Measurements from ENCODE around the gene ARL6IP4. TPM values are rescaled to one million over a fixed set of nuclear protein-coding genes. Genes with fewer than 3 reads are reported as not detected.

ARL6IP4 gene
- total and polyA plus RNA-seq, 2 donors (not counting 1 experiment from before 2014, with no cell fraction given) = 145 to 149 TPM

GRCh38 chr12:122997343-122998250 lies 17.1 kb downstream of the ARL6IP4 start:
- H3K9me3 ChIP-seq (ENCODE audit: control insufficient read depth, insufficient read depth, low read depth, low read length) = no peaks in the 10 kb centered on the region
- no peak overlapping the region for H2AFZ ChIP-seq (ENCODE audit: low read length)
- no peak overlapping the region for H3K4me2 ChIP-seq (ENCODE audit: extremely low read depth, insufficient read depth, low read length)
- no peaks in the 10 kb centered on the region for H3K79me2 ChIP-seq (ENCODE audit: control insufficient read depth, insufficient read depth, low read length)
- no peak overlapping the region for H3K27ac ChIP-seq (ENCODE audit: insufficient read depth, low read length)
- no peaks in the 10 kb centered on the region for H4K20me1 ChIP-seq (ENCODE audit: control insufficient read depth, extremely low read depth, insufficient read depth, low read length)
- H3K36me3 ChIP-seq (ENCODE audit: control insufficient read depth, insufficient read depth, low read length) = peaks cover 4% of the 10 kb centered on the region
- DNase-seq (ENCODE audit: low read depth in 2 of 2) = no peak
- H3K4me3 ChIP-seq (replicated peaks in 1 of 4; ENCODE audit: control extremely low read depth in 1 of 4, insufficient read depth in 1 of 4, low read depth in 3 of 4, low read length in 4 of 4) = no peak overlapping the region
- no peak overlapping the region for H3K9ac ChIP-seq (ENCODE audit: insufficient read depth, low read length)
- H3K4me1 ChIP-seq (ENCODE audit: control insufficient read depth, extremely low read depth, insufficient read depth, low read length) = no peaks in the 10 kb centered on the region
- TF ChIP-seq EZH2 (IDR thresholded peaks at IDR 0.05; ENCODE audit: low read length, missing control alignments) = no peak
- TF ChIP-seq CTCF (conservative IDR thresholded peaks at IDR 0.05 in 1 of 2, IDR thresholded peaks at IDR 0.05 in 1 of 2; ENCODE audit: low read depth in 1 of 2, low read length in 2 of 2) = no peak
- no peaks in the 10 kb centered on the region for H3K27me3 ChIP-seq (ENCODE audit: control insufficient read depth, insufficient read depth, low read length)

- no peaks in the 10 kb centered on the region for H3K9me3 ChIP-seq (ENCODE audit: control insufficient read depth, insufficient read depth, low read depth, low read length)
- peaks cover 4% of the 10 kb centered on the region for H3K36me3 ChIP-seq (ENCODE audit: control insufficient read depth, insufficient read depth, low read length)
- no peaks in the 10 kb centered on the region for H3K79me2 ChIP-seq (ENCODE audit: control insufficient read depth, insufficient read depth, low read length)
- H3K4me2 ChIP-seq (ENCODE audit: extremely low read depth, insufficient read depth, low read length) = no peak overlapping the region
- H3K27me3 ChIP-seq (ENCODE audit: control insufficient read depth, insufficient read depth, low read length) = no peaks in the 10 kb centered on the region
- no peaks in the 10 kb centered on the region for H3K4me1 ChIP-seq (ENCODE audit: control insufficient read depth, extremely low read depth, insufficient read depth, low read length)
- H3K9ac ChIP-seq (ENCODE audit: insufficient read depth, low read length) = no peak overlapping the region
- no peaks in the 10 kb centered on the region for H4K20me1 ChIP-seq (ENCODE audit: control insufficient read depth, extremely low read depth, insufficient read depth, low read length)
- no peak overlapping the region for H2AFZ ChIP-seq (ENCODE audit: low read length)
- no peak overlapping the region for H3K4me3 ChIP-seq (replicated peaks in 1 of 4; ENCODE audit: control extremely low read depth in 1 of 4, insufficient read depth in 1 of 4, low read depth in 3 of 4, low read length in 4 of 4)
- DNase-seq (ENCODE audit: low read depth in 2 of 2) = no peak
- TF ChIP-seq EZH2 (IDR thresholded peaks at IDR 0.05; ENCODE audit: low read length, missing control alignments) (no peak), CTCF (conservative IDR thresholded peaks at IDR 0.05 in 1 of 2, IDR thresholded peaks at IDR 0.05 in 1 of 2; ENCODE audit: low read depth in 1 of 2, low read length in 2 of 2) (no peak)
- no peak overlapping the region for H3K27ac ChIP-seq (ENCODE audit: insufficient read depth, low read length)
These were observed 17.8 kb downstream of the ARL6IP4 start for GRCh38 chr12:122998316-122998715.

GRCh38 chr12:122999196-122999946 lies 18.9 kb downstream of the ARL6IP4 start:
- H2AFZ ChIP-seq (ENCODE audit: low read length) = no peak overlapping the region
- no peaks in the 10 kb centered on the region for H3K79me2 ChIP-seq (ENCODE audit: control insufficient read depth, insufficient read depth, low read length)
- H3K27me3 ChIP-seq (ENCODE audit: control insufficient read depth, insufficient read depth, low read length) = no peaks in the 10 kb centered on the region
- no peaks in the 10 kb centered on the region for H3K4me1 ChIP-seq (ENCODE audit: control insufficient read depth, extremely low read depth, insufficient read depth, low read length)
- TF ChIP-seq EZH2 (IDR thresholded peaks at IDR 0.05; ENCODE audit: low read length, missing control alignments) (no peak), CTCF (conservative IDR thresholded peaks at IDR 0.05 in 1 of 2, IDR thresholded peaks at IDR 0.05 in 1 of 2; ENCODE audit: low read depth in 1 of 2, low read length in 2 of 2) (no peak)
- H3K9ac ChIP-seq (ENCODE audit: insufficient read depth, low read length) = no peak overlapping the region
- H4K20me1 ChIP-seq (ENCODE audit: control insufficient read depth, extremely low read depth, insufficient read depth, low read length) = no peaks in the 10 kb centered on the region
- H3K36me3 ChIP-seq (ENCODE audit: control insufficient read depth, insufficient read depth, low read length) = peaks cover 4% of the 10 kb centered on the region
- H3K4me3 ChIP-seq (replicated peaks in 1 of 4; ENCODE audit: control extremely low read depth in 1 of 4, insufficient read depth in 1 of 4, low read depth in 3 of 4, low read length in 4 of 4) = no peak overlapping the region
- H3K4me2 ChIP-seq (ENCODE audit: extremely low read depth, insufficient read depth, low read length) = no peak overlapping the region
- no peak overlapping the region for H3K27ac ChIP-seq (ENCODE audit: insufficient read depth, low read length)
- no peaks in the 10 kb centered on the region for H3K9me3 ChIP-seq (ENCODE audit: control insufficient read depth, insufficient read depth, low read depth, low read length)
- no peak for DNase-seq (ENCODE audit: low read depth in 2 of 2)

All from fibroblast of lung (primary cell).